ENCODE measurements around the gene TMCO4. TPM values are rescaled to one million over a fixed set of nuclear protein-coding genes. Genes with fewer than 3 reads are reported as not detected.

Gene TMCO4
- total and polyA plus RNA-seq, 2 of the 8 experiments (the other 6 are each of a cell fraction or from before 2014, with no cell fraction given): 3.0 to 3.1 TPM

DNA sequence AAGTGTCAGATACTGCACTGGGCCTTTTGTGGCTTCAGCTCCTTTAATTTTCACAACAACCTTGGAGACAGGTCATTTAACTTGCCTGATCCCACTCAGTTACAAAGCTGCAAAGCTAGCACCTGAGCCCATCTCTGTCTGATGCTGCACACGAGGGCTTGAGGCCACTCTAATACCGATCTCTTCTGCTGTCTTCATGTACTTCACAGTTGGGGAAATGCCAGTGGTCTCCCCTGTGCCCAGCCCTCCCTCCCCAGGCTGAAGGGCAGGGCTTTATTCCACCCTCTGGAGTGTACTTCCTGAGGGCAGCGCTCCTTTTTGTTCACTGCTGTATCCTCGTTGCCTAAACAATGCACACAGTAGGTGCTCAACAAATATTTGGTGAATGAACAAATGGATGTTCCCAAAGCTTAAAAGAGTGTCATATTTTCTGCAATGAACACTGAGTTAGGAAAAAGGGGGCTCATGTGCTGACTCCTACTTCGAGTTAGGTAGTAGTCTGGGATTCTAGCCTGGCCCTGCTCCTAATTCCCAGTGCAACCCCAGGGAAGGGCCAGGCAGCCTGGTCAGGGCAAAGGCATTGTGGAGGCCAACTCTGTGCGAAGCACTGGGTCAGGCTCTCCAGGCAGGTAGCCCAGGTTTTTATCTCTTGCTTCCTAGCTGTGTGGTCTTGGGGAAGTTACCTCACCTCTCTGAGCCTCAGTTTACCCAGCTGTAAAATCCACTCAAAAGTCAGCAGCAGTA is 1.1 kb downstream of the TMCO4 start:
- Histone ChIP-seq H2BK12ac (ENCODE audit: low read depth, low read length) (no peak overlapping the region), H3K79me2 (ENCODE audit: control insufficient read depth in 1 of 2, insufficient read depth in 2 of 2, low read length in 2 of 2) (no peaks in the 10 kb centered on the region), H3K9ac (replicated peaks in 1 of 4; ENCODE audit: extremely low read depth in 1 of 4, low read depth in 3 of 4, low read length in 3 of 4) (no peak overlapping the region), H3K4ac (replicated peaks; ENCODE audit: insufficient read length, low read depth, low read length) (no peak overlapping the region), H3K27ac (ENCODE audit: low read depth, low read length) (no peak overlapping the region), H3K56ac (replicated peaks; ENCODE audit: insufficient read length, low read depth, low read length) (no peak overlapping the region), H2BK20ac (ENCODE audit: low read length) (no peak overlapping the region), H3K27me3 (replicated peaks in 1 of 4; ENCODE audit: control insufficient read depth in 3 of 4, extremely low read depth in 1 of 4, insufficient read depth in 3 of 4, low read length in 3 of 4) (peaks cover 0 to 33% (median 22%) of the 10 kb centered on the region in 4 experiments; a peak in 6 of 7 replicates), H3K9me3 (ENCODE audit: insufficient read depth in 2 of 2, low read depth in 1 of 2, low read length in 1 of 2) (no peaks in the 10 kb centered on the region), H3K4me2 (ENCODE audit: insufficient read depth in 1 of 2, low read depth in 2 of 2, low read length in 2 of 2) (peak overlapping the region; percentile 59 to 71; a peak in 1 of 4 replicates), H2BK120ac (replicated peaks; ENCODE audit: low read depth, low read length) (no peak overlapping the region), H4K91ac (replicated peaks; ENCODE audit: insufficient read length, low read length) (no peak overlapping the region), H2AK5ac (ENCODE audit: low read depth, low read length) (no peak overlapping the region), H2BK15ac (ENCODE audit: low read length) (0 out of 2 replicates have a peak overlapping the region, but pooled peaks have one; percentile 63), H3K23me2 (ENCODE audit: low read depth, low read length) (peaks cover 5% of the 10 kb centered on the region; the same call in 1 of the 2 replicates), H3K36me3 (ENCODE audit: control insufficient read depth in 2 of 4, insufficient read depth in 4 of 4, low read length in 3 of 4) (no peaks in the 10 kb centered on the region), H3K4me3 (ENCODE audit: extremely low read depth in 1 of 4, insufficient read depth in 2 of 4, low read depth in 3 of 4, low read length in 4 of 4) (peak overlapping the region in 1 of 4 experiments; percentile 65; a peak in 1 of 8 replicates), H3K18ac (ENCODE audit: extremely low read depth, low read length) (no peak overlapping the region), H3K23ac (ENCODE audit: insufficient read length) (no peak overlapping the region), H3K14ac (ENCODE audit: insufficient read length) (no peak overlapping the region), H4K5ac (ENCODE audit: insufficient read length, low read depth, low read length) (no peak overlapping the region), H3K4me1 (replicated peaks in 1 of 4; ENCODE audit: control insufficient read depth in 3 of 4, insufficient read depth in 4 of 4, low read length in 3 of 4) (peaks cover 2 to 9% (median 6%) of the 10 kb centered on the region in 4 experiments; a peak in 6 of 7 replicates), H4K20me1 (replicated peaks in 1 of 2; ENCODE audit: control insufficient read depth in 1 of 2, insufficient read depth in 2 of 2, low read length in 2 of 2) (no peaks in the 10 kb centered on the region), H2AFZ (ENCODE audit: low read length) (no peak overlapping the region), H2BK5ac (ENCODE audit: low read depth, low read length) (no peak overlapping the region), H3K79me1 (ENCODE audit: low read depth, low read length) (no peaks in the 10 kb centered on the region), H4K8ac (ENCODE audit: extremely low read depth, insufficient read depth, low read length) (no peak overlapping the region)
- ChIA-PET CTCF (ENCODE audit: partially characterized antibody) (interaction anchor here (0.9 to 1.3 kb wide), 3 partner anchors 13 to 137 kb away, joined by 3 to 7 read pairs (median 4); no protein-coding TSS in a partner anchor), POLR2A (ENCODE audit: partially characterized antibody) (interaction anchor here (1.5 kb wide), 1 partner anchor 11 kb away, joined by 5 read pairs; no protein-coding TSS in a partner anchor)
- no peak for FAIRE-seq
- DNase-seq (ENCODE audit: low read depth in 1 of 2, low spot score in 2 of 2): no peak
- TF ChIP-seq SUZ12 (IDR thresholded peaks at IDR 0.05; ENCODE audit: low read length) (no peak), BACH1 (IDR thresholded peaks at IDR 0.05; ENCODE audit: low read length) (no peak)
- WGBS, 2 experiments (ENCODE audit: extremely low coverage in 1 of 2, insufficient coverage in 1 of 2, insufficient read length in 1 of 2, insufficient replicate concordance in 2 of 2, low coverage in 1 of 2, low lambda C conversion rate in 2 of 2, missing lambda C conversion rate in 1 of 2): 83% methylated on average over 6 of the region's 6 CpGs; no CpG with 5 or more reads in 1 of the 2 experiments

Measured in H1 (cell line).